NCI-H82 treated with DMSO at 0.1 percent for 48 hours (cell line): ENCODE measurements around the gene BLACAT1.
"Not testable (repeated sequence)": the region's sequence is repeated elsewhere in the genome, so short reads cannot be mapped to it uniquely, and the experiment has no call there.

Source experiments
- DNase-seq: peaks from one replicate; lab custom pipeline; 2025; ENCODE audit not compliant: unreplicated experiment; lab: John Stamatoyannopoulos, UW

Gene BLACAT1

GRCh38 chr1:205421798-205422197 lies 34.0 kb downstream of the BLACAT1 start, which contains the start of gene LEMD1:
Gene LEMD1 (minus strand): TSS chr1:205422056. CDS start chr1:205420536, 1,520 bp downstream.
- no peak for DNase-seq

GRCh38 chr1:205420938-205421337 lies 34.9 kb downstream of the BLACAT1 start:
- DNase-seq: no peak

GRCh38 chr1:205417870-205418635 lies 37.8 kb downstream of the BLACAT1 start:
- DNase-seq: no peak

- DNase-seq: no peak
These were observed 39.5 kb downstream of the BLACAT1 start for GRCh38 chr1:205416322-205416721.

GRCh38 chr1:205410581-205411298 lies 45.1 kb downstream of the BLACAT1 start:
- no peak for DNase-seq

GRCh38 chr1:205407970-205408369 lies 47.9 kb downstream of the BLACAT1 start:
- no peak for DNase-seq

- DNase-seq: not testable (repeated sequence)
These were observed 49.6 kb downstream of the BLACAT1 start for GRCh38 chr1:205406252-205406651.
